ENCODE measurements around the gene TEX10. TPM values are rescaled to one million over a fixed set of nuclear protein-coding genes. Genes with fewer than 3 reads are reported as not detected.

TEX10 gene
- polyA plus RNA-seq, 1 donor (not counting 4 experiments of a cell fraction or from before 2014, with no cell fraction given): 50.7 TPM

DNA sequence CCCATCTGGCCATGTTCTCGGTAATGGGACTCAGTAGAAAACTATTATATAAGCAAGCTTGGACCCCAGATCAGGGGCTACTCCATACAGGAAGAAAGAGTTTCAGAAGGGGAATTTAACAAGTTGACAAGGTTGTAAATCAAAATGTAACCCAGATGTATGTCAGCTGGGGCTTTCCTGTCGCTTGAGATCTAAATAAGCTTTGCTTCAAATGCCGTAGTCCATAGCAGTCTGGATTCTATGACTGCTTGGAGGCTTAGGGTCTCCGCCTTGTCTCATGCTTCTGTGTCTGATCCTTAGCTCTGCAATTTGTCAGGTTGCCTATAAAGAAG lies 70.4 kb downstream of the TEX10 start:
- H3K9ac ChIP-seq (ENCODE audit: control insufficient read depth, extremely low read depth, insufficient read depth, low read length): no peak overlapping the region
- H3K27ac ChIP-seq (ENCODE audit: control insufficient read depth, insufficient read depth, low read length): no peak overlapping the region
- H2AFZ ChIP-seq (ENCODE audit: control insufficient read depth, low read length): no peak overlapping the region
- H3K36me3 ChIP-seq (ENCODE audit: control insufficient read depth in 2 of 2, extremely low read depth in 1 of 2, insufficient read depth in 2 of 2, low read length in 2 of 2): peaks cover 3 to 4% of the 10 kb centered on the region in 2 experiments
- H3K4me3 ChIP-seq (ENCODE audit: control insufficient read depth in 2 of 3, extremely low read depth in 1 of 3, insufficient read depth in 2 of 3, low read depth in 1 of 3, low read length in 3 of 3): no peak overlapping the region
- no peaks in the 10 kb centered on the region for H3K9me1 ChIP-seq (ENCODE audit: control insufficient read depth, extremely low read depth, insufficient read depth, low read length)
- no peaks in the 10 kb centered on the region for H3K79me2 ChIP-seq (ENCODE audit: control insufficient read depth, insufficient read depth, low read length)
- H3K27me3 ChIP-seq (ENCODE audit: control insufficient read depth, extremely low read depth, insufficient read depth, low read length): no peaks in the 10 kb centered on the region
- no peaks in the 10 kb centered on the region for H3K9me3 ChIP-seq (ENCODE audit: control insufficient read depth, low read depth, low read length)
- TF ChIP-seq, protein P1, sequence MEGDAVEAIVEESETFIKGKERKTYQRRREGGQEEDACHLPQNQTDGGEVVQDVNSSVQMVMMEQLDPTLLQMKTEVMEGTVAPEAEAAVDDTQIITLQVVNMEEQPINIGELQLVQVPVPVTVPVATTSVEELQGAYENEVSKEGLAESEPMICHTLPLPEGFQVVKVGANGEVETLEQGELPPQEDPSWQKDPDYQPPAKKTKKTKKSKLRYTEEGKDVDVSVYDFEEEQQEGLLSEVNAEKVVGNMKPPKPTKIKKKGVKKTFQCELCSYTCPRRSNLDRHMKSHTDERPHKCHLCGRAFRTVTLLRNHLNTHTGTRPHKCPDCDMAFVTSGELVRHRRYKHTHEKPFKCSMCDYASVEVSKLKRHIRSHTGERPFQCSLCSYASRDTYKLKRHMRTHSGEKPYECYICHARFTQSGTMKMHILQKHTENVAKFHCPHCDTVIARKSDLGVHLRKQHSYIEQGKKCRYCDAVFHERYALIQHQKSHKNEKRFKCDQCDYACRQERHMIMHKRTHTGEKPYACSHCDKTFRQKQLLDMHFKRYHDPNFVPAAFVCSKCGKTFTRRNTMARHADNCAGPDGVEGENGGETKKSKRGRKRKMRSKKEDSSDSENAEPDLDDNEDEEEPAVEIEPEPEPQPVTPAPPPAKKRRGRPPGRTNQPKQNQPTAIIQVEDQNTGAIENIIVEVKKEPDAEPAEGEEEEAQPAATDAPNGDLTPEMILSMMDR (optimal IDR thresholded peaks at IDR 0.05 in 1 of 3, IDR thresholded peaks at IDR 0.05 in 1 of 3, conservative IDR thresholded peaks at IDR 0.05 in 1 of 3; ENCODE audit: extremely low read depth in 1 of 3, insufficient read depth in 2 of 3, low read length in 3 of 3): no peak
- TF ChIP-seq EZH2 (IDR thresholded peaks at IDR 0.05; ENCODE audit: low read length): no peak
- DNase-seq (ENCODE audit: low read depth, low spot score) (no peak), FAIRE-seq (no peak)
- H4K20me1 ChIP-seq (ENCODE audit: control insufficient read depth, extremely low read depth, insufficient read depth, low read length): no peaks in the 10 kb centered on the region
- dilution Hi-C loops (cut with MboI; ENCODE audit: extremely low pct_ligation_motif_present, low sequenced_read_pairs): no loop called here
- no peaks in the 10 kb centered on the region for H3K4me1 ChIP-seq (ENCODE audit: control insufficient read depth, extremely low read depth, insufficient read depth, low read length)
- no peak overlapping the region for H3K4me2 ChIP-seq (ENCODE audit: control insufficient read depth, extremely low read depth, insufficient read depth, low read depth, low read length)

DNA sequence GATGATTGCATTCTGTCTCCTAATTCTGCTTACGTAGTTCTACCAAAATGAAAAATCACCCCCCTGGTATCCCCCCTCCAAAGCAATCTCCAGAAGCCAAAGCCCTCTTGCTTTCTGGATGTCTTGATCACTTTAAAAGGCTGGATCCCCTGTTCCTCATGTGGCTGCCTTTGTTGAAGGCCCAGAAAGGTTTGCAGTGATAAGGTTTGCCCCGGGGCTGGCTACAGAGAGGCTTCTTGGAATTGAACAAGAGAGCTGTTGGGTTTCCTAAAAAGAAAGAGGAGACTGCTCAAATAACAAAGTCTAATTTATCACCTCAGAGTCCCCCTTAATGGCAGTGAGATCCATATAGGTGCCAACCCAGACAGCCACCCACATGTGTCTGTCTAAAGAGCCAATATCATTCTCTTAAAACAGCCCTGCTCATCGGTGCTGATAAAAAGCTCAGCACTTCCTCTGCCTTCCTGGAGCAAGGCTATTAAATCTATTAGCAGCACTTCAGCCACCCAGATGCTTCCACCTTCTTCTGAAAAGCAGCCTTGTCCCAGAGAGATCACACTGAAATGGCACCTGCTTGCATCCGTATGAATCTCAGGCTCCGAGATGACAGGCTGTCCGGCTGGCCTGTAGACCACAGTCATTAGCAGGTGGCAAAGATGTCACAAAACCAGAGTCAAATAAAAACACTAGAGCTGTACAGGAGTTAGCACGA lies 70.9 kb downstream of the TEX10 start:
- Histone ChIP-seq H3K9me3 (ENCODE audit: control insufficient read depth, low read depth, low read length) (no peaks in the 10 kb centered on the region), H3K27ac (ENCODE audit: control insufficient read depth, insufficient read depth, low read length) (no peak overlapping the region), H3K9me1 (ENCODE audit: control insufficient read depth, extremely low read depth, insufficient read depth, low read length) (no peaks in the 10 kb centered on the region), H3K4me2 (ENCODE audit: control insufficient read depth, extremely low read depth, insufficient read depth, low read depth, low read length) (no peak overlapping the region), H3K4me1 (ENCODE audit: control insufficient read depth, extremely low read depth, insufficient read depth, low read length) (no peaks in the 10 kb centered on the region), H3K9ac (ENCODE audit: control insufficient read depth, extremely low read depth, insufficient read depth, low read length) (no peak overlapping the region), H2AFZ (ENCODE audit: control insufficient read depth, low read length) (no peak overlapping the region), H3K36me3 (ENCODE audit: control insufficient read depth in 2 of 2, extremely low read depth in 1 of 2, insufficient read depth in 2 of 2, low read length in 2 of 2) (peaks cover 3 to 4% of the 10 kb centered on the region in 2 experiments), H3K4me3 (ENCODE audit: control insufficient read depth in 2 of 3, extremely low read depth in 1 of 3, insufficient read depth in 2 of 3, low read depth in 1 of 3, low read length in 3 of 3) (no peak overlapping the region), H4K20me1 (ENCODE audit: control insufficient read depth, extremely low read depth, insufficient read depth, low read length) (no peaks in the 10 kb centered on the region), H3K27me3 (ENCODE audit: control insufficient read depth, extremely low read depth, insufficient read depth, low read length) (no peaks in the 10 kb centered on the region), H3K79me2 (ENCODE audit: control insufficient read depth, insufficient read depth, low read length) (no peaks in the 10 kb centered on the region)
- dilution Hi-C loops (cut with MboI; ENCODE audit: extremely low pct_ligation_motif_present, low sequenced_read_pairs): no loop called here
- no peak for DNase-seq (ENCODE audit: low read depth, low spot score)
- TF ChIP-seq, protein P1 (optimal IDR thresholded peaks at IDR 0.05 in 1 of 3, IDR thresholded peaks at IDR 0.05 in 1 of 3, conservative IDR thresholded peaks at IDR 0.05 in 1 of 3; ENCODE audit: extremely low read depth in 1 of 3, insufficient read depth in 2 of 3, low read length in 3 of 3): no peak
- TF ChIP-seq EZH2 (IDR thresholded peaks at IDR 0.05; ENCODE audit: low read length): no peak
- no peak for FAIRE-seq

Data from keratinocyte (primary cell).